ENCODE results near the gene NRCAM.

- TF ChIP-seq CTCF (IDR thresholded peaks at IDR 0.05) (no peak), ATF2 (CRISPR knock-in tag; IDR thresholded peaks at IDR 0.05; ENCODE audit: borderline replicate concordance, low read depth) (no peak), FOXP4 (CRISPR knock-in tag; IDR thresholded peaks at IDR 0.05) (no peak), ZNF138 (CRISPR knock-in tag; conservative IDR thresholded peaks at IDR 0.05) (no peak), ZNF232 (CRISPR knock-in tag; IDR thresholded peaks at IDR 0.05) (no peak), NFE2L1 (CRISPR knock-in tag; IDR thresholded peaks at IDR 0.05) (no peak), MAX (CRISPR knock-in tag; IDR thresholded peaks at IDR 0.05) (no peak), ESRRA (CRISPR knock-in tag; IDR thresholded peaks at IDR 0.05; ENCODE audit: borderline replicate concordance) (no peak), ZNF263 (CRISPR knock-in tag; IDR thresholded peaks at IDR 0.05; ENCODE audit: low read depth) (no peak)
These were observed 190.2 kb downstream of the NRCAM start for GRCh38 chr7:108266035-108266434.
